GM18502 (cell line): ENCODE data around the gene CERT1.
"Not testable (repeated sequence)": the region's sequence is repeated elsewhere in the genome, so short reads cannot be mapped to it uniquely, and the experiment has no call there.

Experiments
- ATAC-seq: cut with Tn5 transposase; IDR thresholded peaks from one replicate; pipeline ENCODE4 v1.9.1; 2021; ENCODE audit warnings: mild to moderate bottlenecking; ENCODE audit not compliant: unreplicated experiment, poor library complexity

Gene CERT1

DNA sequence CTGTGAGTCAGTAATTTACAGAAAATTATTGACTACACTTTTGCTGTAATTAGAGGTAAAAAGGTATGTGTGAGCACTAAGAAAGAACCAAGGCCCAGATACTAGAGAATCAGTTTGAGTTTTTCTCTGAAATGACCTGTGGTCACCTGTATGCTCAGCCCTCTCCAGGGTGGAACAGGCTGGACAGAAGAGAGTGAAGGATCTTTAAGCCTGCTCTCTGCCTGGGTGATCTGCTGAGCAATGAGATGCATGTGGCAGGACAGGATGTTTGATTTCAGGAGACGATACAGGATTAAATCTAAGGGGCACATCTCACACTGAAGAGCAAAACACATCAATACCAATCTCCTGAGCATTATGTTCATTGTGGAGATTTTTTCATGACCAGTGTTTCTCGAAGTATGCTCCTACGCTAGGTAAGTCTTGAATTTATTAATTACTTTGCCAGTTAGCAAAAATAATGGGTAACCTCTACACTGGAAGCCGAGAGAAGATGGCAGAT lies 148.9 kb downstream of the CERT1 start:
- no peak for ATAC-seq

DNA sequence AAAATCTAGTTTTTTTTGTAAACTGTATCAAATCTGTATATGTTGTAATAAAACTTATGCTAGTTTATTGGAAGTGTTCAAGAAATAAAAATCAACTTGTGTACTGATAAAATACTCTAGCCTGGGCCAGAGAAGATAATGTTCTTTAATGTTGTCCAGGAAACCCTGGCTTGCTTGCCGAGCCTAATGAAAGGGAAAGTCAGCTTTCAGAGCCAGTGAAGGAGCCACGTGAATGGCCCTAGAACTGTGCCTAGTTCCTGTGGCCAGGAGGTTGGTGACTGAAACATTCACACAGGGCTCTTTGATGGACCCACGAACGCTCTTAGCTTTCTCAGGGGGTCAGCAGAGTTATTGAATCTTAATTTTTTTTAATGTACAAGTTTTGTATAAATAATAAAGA lies 150.1 kb downstream of the CERT1 start:
- ATAC-seq: no peak

DNA sequence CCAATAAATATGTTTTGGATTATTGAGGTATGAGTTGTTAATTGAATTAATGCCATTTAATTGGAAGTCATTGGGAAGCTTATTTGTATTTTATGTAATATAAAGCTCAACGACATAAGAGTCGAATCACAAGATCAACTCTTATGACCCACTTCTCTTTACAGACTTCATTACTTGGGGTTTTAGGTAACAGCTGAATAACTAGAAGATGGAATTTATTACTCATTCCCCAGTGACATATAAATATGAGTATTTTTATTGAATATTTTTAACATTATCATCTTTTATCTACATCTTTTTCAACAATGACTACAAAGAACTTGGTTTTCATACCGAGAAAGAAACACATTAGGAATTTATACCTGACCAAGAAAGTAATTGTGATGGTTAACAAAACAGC lies 153.3 kb downstream of the CERT1 start:
- no peak for ATAC-seq

DNA sequence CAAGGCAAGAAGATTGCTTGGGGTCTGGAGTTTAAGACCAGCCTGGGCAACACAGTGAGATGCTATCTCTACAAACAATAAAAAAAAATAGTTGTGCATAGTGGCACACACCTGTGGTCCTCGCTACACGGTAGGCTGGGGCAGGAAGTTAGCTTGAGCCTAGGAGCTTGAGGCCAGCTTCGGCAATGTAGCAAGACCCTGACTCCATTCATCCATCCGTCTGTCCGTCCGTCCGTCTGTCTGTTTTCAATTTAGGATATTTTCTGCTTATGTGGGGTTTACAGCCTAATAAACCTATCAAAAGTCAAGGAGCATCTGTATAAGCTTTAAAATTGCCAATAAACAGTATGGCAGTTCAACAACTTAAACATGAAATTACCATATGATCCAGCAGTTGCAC lies 154.7 kb downstream of the CERT1 start:
- no peak for ATAC-seq

DNA sequence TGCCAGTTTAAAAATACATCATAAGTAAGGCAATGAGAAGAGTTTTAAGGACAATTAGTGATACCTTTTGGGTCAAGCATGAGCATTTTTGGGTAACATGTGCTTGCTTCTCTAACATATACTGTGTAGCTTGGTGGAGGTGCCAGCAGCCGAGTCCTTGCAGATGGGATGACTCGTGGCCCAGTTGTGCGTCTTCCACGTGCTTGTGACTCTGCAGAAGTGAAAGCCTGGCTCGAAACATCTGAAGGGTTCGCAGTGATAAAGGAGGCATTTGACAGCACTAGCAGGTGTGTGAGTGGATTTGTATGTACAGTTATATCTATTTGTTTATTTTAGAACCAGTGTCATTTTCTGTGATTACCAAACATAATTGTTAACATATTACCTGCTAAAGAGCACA lies 156.2 kb downstream of the CERT1 start:
- no peak for ATAC-seq

DNA sequence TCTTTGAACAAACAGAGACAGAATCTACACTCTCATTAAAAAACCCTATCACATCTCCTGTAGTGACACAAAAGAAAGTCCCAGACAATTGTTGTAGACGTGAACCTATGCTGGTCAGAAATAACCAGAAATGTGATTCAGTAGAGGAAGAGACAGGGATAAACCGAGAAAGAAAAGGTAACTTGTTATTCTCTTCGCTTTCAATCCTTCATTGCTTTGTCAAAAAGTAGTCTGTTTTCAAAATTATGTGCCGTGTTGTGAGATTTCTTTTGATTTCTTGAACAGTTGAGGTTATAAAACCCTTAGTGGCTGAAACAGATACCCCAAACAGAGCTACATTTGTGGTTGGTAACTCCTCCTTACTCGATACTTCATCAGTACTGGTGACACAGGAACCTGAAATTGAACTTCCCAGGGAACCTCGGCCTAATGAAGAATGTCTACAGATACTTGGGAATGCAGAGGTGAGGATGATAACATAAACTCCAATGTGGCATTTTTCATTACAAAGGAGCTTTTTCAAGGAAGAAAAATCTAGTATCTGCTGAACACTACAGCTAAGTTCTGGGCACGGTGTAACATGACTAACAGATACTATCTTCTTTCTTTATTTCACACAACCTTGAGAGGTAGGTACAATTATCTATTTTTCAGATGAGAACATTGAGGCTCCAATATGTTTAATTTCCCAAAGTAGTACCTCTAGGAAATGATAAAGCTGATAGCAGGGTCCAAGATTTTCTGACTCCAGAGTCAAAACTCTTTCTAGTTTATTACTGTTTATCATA lies 160.1 kb downstream of the CERT1 start:
- no peak for ATAC-seq

DNA sequence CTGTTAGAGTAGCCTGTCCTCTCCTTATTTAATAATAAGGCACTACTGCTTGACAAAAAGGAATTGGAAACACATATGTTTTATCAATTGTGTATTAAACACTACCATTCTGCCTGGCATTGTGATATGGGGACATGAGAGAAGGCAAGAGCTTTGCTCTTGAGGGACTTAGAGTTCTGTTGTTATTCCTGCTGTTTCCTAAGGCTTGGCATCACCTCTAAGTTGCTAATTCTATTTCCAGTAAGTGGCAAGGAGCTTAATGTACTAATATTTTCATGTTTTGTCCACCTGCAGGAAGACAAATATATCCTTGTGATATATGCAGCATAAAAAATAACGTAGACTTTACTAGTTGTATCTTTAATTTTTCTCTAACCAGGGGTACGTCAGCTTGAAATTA lies 161.8 kb downstream of the CERT1 start:
- no peak for ATAC-seq

DNA sequence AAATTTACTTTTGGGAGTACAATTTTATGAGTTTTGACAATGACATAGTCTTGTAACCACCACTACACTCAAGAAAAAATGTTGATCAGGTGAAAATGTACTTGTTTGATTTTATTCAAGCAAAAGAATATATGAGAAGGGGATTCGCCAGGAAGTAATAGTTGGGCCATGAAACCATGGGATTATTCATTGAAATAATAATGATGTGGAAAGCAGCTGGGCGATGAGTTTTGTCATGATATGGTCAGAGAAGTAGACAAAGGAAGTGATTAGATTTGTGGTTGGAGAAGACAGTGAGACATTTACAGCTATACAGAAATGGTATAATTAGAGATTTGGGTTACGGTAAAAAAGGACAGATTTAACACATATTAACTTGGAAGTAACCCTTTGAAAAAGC lies 163.2 kb downstream of the CERT1 start:
- ATAC-seq: no peak

DNA sequence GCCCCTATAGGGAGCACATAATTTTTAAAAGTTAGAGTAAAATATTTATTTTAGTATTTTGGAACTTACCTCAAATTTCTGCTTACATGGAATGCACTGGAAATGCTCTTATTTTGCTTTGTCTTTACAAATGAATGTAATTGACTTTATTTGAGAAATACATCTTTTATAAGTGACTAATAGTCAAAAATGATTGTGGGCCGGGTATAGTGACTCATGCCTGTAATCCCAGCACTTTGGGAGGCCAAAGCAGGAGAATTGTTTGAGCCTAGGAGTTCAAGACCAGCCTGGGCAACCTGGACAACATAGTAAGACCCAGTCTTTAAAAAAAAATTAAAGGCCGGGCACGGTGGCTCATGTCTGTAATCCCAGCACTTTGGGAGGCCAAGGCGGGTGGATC lies 168.6 kb downstream of the CERT1 start:
- no peak for ATAC-seq

DNA sequence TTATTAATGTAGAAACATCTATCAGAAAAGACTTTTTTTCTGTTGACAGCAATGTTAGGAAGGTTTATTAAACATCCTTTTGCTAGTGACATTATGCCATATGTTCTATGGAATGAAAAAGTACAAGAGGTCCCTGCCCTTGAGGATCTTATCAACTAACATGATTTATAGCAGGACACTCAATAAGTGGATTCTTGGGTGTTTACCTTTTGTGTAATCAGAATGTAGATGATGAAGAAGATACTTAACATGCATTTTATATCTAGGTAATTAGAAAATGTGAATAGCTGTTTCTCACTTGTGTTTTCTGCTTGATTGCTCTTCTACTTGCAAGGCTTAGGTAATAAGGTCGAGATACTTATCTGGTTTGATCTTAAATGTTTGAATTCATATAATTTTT lies 169.5 kb downstream of the CERT1 start:
- no peak for ATAC-seq

DNA sequence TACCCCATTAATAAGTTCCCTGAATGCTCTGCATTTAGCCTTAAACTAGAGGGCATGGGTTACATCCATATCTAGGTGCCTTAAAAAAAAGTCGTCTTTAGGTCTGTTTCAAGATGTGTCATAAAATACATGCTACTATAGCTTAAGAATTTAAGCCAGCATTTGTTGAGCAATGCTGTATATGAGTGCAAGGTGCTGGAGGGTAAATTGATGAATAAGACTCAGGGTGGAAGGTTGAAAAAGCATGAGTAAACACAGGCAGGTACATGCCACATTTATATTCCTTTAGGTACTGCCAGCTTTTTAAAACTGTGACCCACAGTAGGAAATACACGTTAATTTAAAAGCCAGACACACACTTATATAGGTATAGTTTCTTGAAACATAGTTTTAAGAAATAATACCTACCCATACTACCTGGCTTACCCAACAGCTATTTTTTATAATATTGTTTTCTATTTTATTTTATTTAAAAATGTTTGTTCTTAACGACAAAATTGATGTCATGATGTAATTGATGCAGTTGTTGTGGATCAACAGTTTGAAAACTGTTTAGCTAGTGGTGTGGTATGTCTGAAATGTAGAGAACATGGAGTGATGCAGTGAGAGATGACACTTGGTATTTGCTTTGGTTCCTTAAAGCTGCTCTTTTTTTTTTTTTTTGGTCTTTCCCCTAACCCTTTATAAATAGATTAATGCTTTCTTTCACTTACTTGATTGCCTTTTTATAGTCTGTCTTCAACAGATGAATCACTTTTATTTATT lies 170.5 kb downstream of the CERT1 start:
- no peak for ATAC-seq

DNA sequence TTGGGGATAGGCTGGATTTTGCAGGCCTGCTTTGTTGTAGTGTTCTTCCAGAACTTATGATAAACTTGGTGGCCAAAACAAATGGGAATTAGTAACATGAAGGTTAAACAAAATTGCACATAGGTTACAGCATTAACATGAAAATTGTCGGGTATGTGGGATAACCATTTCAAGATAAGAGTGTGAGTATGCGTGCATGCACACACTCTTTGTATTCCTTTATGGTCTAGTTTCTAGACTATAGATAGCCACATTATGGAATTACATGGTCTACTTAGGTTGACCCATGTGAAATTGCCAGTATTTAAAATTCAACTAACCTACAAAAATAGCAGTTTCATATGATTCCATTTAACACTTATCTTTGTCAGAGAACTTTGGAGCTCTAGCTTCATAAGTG lies 173.0 kb downstream of the CERT1 start:
- ATAC-seq: no peak

DNA sequence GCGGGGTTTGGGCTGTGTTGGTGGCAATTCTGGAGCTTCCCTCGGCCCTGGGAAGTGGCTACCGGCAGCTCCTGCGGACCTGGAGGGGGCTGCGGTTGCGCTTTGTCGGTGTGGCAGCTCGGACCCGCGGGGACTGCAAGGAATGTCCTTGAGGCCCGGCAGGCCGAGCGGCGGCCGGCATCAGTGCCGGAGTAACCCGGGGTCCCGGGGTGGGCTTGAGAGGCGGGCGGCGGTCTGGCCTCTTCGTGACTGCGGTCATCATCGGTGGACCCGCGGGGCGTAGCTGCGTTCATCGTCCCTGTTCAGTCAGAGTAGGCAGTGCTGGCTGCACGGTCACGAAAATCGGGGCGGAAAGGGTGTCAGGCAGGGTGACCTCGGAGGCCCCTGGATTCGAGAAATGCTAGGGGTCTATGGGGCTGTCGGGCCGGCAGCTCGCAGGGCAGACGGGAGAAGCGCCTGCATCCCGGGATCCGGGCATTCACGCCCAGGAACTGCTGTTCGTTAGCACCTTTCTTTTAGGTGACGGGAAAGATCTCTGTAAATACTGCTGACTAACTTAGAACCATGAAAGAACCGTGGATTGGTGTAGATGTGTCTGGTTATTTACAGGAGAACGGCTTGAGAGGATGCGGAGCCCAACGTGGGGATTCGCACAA lies 173.9 kb downstream of the CERT1 start:
- peak; percentile 6 for ATAC-seq

DNA sequence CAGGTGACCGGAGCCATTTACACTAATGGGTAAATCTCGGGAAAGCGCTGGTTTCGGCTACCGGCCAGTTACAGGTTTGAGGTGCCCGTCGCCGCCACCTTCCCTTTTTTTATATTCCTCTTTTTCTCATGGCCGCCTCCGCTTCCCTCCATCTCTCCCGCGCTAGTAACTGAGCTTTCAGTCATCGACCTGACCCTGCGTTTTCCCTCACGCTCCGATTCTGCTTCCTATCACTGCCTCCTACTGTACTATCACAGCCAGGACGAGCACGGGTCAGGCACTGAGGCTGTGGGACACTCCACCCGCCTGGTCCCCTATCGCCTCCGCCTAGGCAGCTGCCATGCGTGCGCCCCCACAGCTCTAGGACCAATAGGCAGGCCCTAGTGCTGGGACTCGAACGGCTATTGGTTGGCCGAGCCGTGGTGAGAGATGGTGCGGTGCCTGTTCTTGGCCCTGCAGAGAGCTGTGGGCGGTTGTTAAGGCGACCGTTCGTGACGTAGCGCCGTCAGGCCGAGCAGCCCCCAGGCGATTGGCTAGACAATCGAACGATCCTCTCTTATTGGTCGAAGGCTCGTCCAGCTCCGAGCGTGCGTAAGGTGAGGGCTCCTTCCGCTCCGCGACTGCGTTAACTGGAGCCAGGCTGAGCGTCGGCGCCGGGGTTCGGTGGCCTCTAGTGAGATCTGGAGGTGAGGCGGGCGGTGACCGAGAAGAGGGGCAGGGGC lies 174.7 kb downstream of the CERT1 start, which contains the start of gene HMGCR:
TSS of gene HMGCR (plus strand) at position 606 of the 722 bp plus-strand sequence. CDS start 5,386 bp downstream, outside the sequence.
- ATAC-seq: peak; percentile 98

DNA sequence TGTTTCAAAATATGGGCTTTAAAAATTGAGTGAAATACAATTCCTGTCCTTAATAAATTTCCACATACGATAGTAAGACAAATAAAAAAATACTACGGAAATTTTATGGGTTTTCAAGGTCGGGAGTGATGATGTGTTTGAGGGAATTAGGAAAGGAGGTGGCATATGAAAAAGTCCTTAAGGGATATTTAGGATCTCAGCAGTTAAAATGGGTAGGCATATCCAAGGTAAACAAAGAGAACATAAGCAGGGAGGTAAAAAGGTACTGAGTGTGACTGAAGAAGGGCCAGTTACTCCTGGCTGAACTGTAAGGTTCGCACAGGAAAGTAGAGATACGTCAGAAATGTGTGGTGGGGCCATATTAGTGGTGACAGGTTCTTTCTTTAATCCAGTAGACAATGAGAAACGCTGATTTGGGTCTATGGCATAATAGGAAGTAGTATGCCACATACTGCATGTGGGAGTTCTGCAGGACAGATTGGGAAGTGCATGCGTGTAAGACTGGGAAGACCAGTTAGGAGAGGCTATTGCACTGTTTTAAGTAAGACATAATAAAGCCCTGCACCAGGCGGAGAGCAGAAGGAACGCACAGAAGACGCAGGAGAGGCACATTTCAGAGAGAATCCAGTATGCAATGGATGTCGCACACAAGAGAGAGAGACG lies 175.3 kb downstream of the CERT1 start:
- peak; percentile 2 for ATAC-seq

DNA sequence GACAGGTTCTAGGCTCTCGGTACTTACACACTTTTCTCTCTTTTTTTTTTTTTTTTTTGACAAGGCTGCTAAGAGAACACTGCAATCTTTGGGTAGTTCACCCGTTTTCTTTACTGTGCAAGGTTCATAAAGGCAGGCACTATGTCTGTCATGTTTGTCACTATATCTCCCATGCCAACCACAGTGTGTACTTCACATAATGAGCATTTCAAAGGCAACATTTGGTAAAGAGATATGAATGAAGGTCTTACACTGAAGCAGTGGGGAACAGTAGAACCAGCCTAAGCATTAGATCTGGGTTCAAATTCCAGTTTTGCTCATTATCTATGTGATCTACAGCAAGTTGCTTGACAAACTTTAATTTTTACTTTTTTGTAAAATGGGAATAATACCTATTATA lies 175.9 kb downstream of the CERT1 start:
- ATAC-seq: no peak

DNA sequence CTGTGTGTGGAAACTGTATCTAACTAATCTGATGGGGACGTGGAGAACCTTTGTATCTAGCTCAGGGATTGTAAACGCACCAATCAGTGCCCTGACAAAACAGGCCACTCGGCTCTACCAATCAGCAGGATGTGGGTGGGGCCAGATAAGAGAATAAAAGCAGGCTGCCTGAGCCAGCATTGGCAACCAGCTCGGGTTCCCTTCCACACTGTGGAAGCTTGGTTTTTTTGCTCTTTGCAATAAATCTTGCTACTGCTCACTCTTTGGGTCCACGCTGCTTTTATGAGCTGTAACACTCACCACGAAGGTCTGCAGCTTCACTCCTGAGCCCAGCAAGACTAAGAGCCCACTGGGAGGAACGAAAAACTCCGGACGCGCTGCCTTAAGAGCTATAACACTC lies 177.0 kb downstream of the CERT1 start:
- not testable (repeated sequence) for ATAC-seq

DNA sequence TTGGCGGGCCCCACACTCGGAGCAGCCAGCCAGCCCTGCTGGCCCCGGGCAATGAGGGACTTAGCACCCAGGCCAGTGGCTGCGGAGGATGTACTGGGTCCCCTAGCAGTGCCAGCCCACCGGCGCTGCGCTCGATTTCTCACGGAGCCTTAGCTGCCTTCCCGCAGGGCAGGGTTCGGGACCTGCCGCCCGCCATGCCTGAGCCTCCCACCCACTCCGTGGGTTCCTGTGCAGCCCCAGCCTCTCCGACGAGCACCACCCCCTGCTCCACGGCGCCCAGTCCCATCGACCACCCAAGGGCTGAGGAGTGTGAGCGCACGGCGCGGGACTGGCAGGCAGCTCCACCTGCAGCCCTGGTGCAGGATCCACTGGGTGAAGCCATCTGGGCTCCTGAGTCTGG lies 177.7 kb downstream of the CERT1 start:
- ATAC-seq: not testable (repeated sequence)

DNA sequence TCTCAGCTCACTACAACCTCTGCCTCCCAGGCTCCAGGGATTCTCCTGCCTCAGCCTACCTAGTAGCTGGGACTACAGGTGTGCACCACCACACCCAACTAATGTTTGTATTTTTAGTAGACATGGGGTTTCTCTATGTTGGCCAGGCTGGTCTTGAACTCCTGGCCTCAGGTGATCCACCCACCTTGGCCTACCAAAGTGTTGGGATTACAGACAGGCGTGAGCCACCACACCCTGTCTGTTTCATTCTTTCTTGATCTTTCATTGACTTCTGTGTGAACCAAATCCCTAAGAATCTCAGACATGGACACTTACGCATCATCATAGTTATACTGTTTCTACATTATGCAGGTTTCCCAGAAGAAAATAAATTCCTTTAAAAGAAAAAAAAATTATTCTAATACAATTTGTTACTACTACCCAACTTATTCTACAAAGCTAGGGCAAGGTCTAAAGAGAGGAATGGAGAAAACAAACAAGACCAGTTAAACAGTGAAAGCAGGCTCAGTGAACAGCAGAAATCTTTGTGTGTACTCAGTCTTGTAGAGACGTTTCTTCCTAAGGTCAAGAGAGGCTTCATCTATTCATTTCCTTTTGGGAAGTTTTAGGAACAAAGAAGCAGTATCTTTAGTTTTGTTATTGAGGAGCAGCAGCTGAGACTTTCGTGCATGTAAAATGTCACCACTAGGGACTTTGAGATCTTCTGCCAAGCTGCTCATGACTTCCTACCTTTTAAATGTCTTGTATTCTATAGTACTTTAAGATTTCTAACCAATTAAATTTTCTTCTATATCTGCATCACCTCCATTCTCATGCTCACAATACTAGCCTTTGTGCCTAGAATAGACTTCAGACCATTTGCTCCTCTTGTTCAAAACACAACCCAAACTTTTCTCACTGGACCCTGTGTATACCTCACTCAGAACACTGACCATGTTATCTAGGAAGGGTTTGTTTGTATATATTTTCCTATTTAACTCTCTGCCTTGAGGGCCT lies 180.0 kb downstream of the CERT1 start:
- no peak for ATAC-seq
